B cell (primary cell): ENCODE results near the gene RAP1A. TPM values are rescaled to one million over a fixed set of nuclear protein-coding genes. Genes with fewer than 3 reads are reported as not detected.

Experiments
- ATAC-seq: fragments of 200-7000 bp; cut with Tn5 transposase; one replicate; pipeline ENCODE4 v1.10.0; 2021; ENCODE audit warnings: low read depth, mild to moderate bottlenecking, moderate number of reproducible peaks, moderate library complexity
- CTCF ChIA-PET: fragments of 350-600 bp; sonication (Branson Sonifier 250); formaldehyde crosslinking; loops from one replicate; lab custom pipeline; 2021; ENCODE audit warnings: antibody characterized with exemption, inconsistent platforms; lab: Charles Lee
- POLR2A ChIA-PET: fragments of 350-600 bp; sonication (Branson Sonifier 250); formaldehyde crosslinking; loops from one replicate; lab custom pipeline; 2021; ENCODE audit warnings: antibody characterized with exemption; lab: Charles Lee
- DNase-seq: peaks from one replicate; pipeline ENCODE4 v3.0.0; 2013
- H2AFZ ChIP-seq: 2 replicates; pipeline ENCODE4 v1.6.1; 2012; ENCODE audit warnings: mild to moderate bottlenecking, low read depth, low read length; ENCODE audit not compliant: insufficient read depth, poor library complexity, severe bottlenecking
- H3K27ac ChIP-seq, 2 donors: 1 replicate in 1 of 2; 2 replicates in 1 of 2; pipeline ENCODE4 v1.5.1; 2012 to 2013; ENCODE audit warnings: low read length in 2 of 2, mild to moderate bottlenecking in 2 of 2, moderate library complexity in 1 of 2
- H3K27me3 ChIP-seq, 4 experiments: fragments of 200-600 bp in 1 of 4; sonication (generic) in 1 of 4; replicated peaks in 1 of 4; 1 replicate in 2 of 4; 2 replicates in 2 of 4; pipeline versions ENCODE4 v1.6.1 to v1.7.0; 2013 to 2016; ENCODE audit warnings: low read length in 3 of 4, mild to moderate bottlenecking in 2 of 4, mixed read lengths in 1 of 4, moderate library complexity in 1 of 4; ENCODE audit not compliant: insufficient read depth in 4 of 4, control insufficient read depth in 3 of 4; ENCODE audit errors: control extremely low read depth in 1 of 4
- H3K36me3 ChIP-seq, 2 experiments: replicated peaks in 1 of 2; 1 replicate in 1 of 2; 2 replicates in 1 of 2; pipeline versions ENCODE4 v1.6.1 to v1.7.1; 2013; ENCODE audit warnings: low read length in 1 of 2; ENCODE audit not compliant: insufficient read depth in 2 of 2, control insufficient read depth in 1 of 2; ENCODE audit errors: control extremely low read depth in 1 of 2, extremely low read depth in 1 of 2
- H3K4me1 ChIP-seq, 2 donors: fragments of 200-600 bp in 1 of 2; sonication (generic) in 1 of 2; 1 replicate in 1 of 2; 2 replicates in 1 of 2; pipeline versions ENCODE4 v1.5.1 to v1.6.1; 2013 to 2017; ENCODE audit warnings: low read length in 2 of 2; ENCODE audit not compliant: control insufficient read depth in 2 of 2, insufficient read depth in 2 of 2
- H3K4me2 ChIP-seq: replicated peaks from 2 replicates; pipeline ENCODE3; 2012; ENCODE audit warnings: mild to moderate bottlenecking, low read depth, low read length; ENCODE audit not compliant: poor library complexity, severe bottlenecking
- H3K4me3 ChIP-seq, 5 experiments: fragments of 200-600 bp in 1 of 5; sonication (generic) in 1 of 5; 1 replicate in 3 of 5; 2 replicates in 2 of 5; pipeline versions ENCODE4 v1.5.1 to v1.7.0; 2011 to 2016; ENCODE audit warnings: low read length in 4 of 5, mild to moderate bottlenecking in 4 of 5, low read depth in 2 of 5, control low read depth in 1 of 5, moderate library complexity in 1 of 5; ENCODE audit not compliant: insufficient read depth in 1 of 5; ENCODE audit errors: control extremely low read depth in 1 of 5, extremely low read depth in 1 of 5
- H3K79me2 ChIP-seq: fragments of 200-600 bp; sonication (generic); one replicate; pipeline ENCODE4 v1.6.0; 2016; ENCODE audit warnings: low read length; ENCODE audit not compliant: control insufficient read depth, insufficient read depth
- H3K9ac ChIP-seq: fragments of 200-600 bp; sonication (generic); 2 replicates; pipeline ENCODE4 v1.6.1; 2017; ENCODE audit warnings: mild to moderate bottlenecking, low read length, moderate library complexity
- H3K9me3 ChIP-seq, 3 donors: one replicate each; pipeline versions ENCODE4 v1.6.1 to v1.7.1; 2013; ENCODE audit warnings: low read length in 2 of 3; ENCODE audit not compliant: control insufficient read depth in 2 of 3, insufficient read depth in 1 of 3; ENCODE audit errors: control extremely low read depth in 1 of 3
- H4K20me1 ChIP-seq: 2 replicates; pipeline ENCODE4 v1.6.0; 2012; ENCODE audit warnings: mild to moderate bottlenecking, low read length; ENCODE audit not compliant: insufficient read depth, control insufficient read depth, poor library complexity, severe bottlenecking
- H3K27ac Mint-ChIP-seq: one replicate; pipeline ENCODE4 v1.8.0; 2021; ENCODE audit warnings: mixed read lengths
- H3K27me3 Mint-ChIP-seq: one replicate; pipeline ENCODE4 v1.8.0; 2021; ENCODE audit warnings: mixed read lengths
- H3K4me1 Mint-ChIP-seq: one replicate; pipeline ENCODE4 v1.8.0; 2021; ENCODE audit warnings: mixed read lengths
- H3K4me3 Mint-ChIP-seq: one replicate; pipeline ENCODE4 v1.8.0; 2021; ENCODE audit warnings: mixed read lengths
- H3K9me3 Mint-ChIP-seq: one replicate; pipeline ENCODE4 v1.8.0; 2022; ENCODE audit warnings: mixed read lengths; ENCODE audit not compliant: insufficient read depth
- EZH2 ChIP-seq: IDR thresholded peaks from 2 replicates; pipeline ENCODE4 v1.6.1; 2012; ENCODE audit warnings: borderline replicate concordance, low read depth, mild to moderate bottlenecking, moderate library complexity, low read length; ENCODE audit not compliant: insufficient read depth, poor library complexity, severe bottlenecking
- WGBS: methylation state at CpG from one replicate; pipeline ENCODE4 v1.1.5; 2013; ENCODE audit warnings: missing lambda C conversion rate; ENCODE audit not compliant: insufficient coverage; 5-methylcytosine and 5-hydroxymethylcytosine counted together
- intact Hi-C: fragments of 100-400 bp; cut with micrococcal nuclease; formaldehyde crosslinking; loops from one replicate; pipeline ENCODE4 v1.10.0; 2022
- polyA plus RNA-seq: library from polyadenylated mRNA; depleted of rRNA; stranded (reverse); fragments of >200 nt; gene quantifications from 2 replicates; pipeline ENCODE4 v1.2.3, GENCODE V29; 2012
- total RNA-seq, 2 donors: library from RNA; stranded (reverse); fragments of 120-200 nt in 1 of 2; gene quantifications; 1 replicate in 1 of 2; 2 replicates in 1 of 2; pipeline versions ENCODE4 v1.2.3 to v1.2.4, GENCODE V29; 2013 to 2022
- TF ChIP-seq, protein P1 (sequence below): fragments of 200-600 bp; IDR thresholded peaks from one replicate; pipeline ENCODE4 v1.8.0; 2022; ENCODE audit warnings: antibody characterized with exemption, mild to moderate bottlenecking

The RAP1A gene
- total and polyA plus RNA-seq, 2 donors (not counting 1 experiment from before 2014, with no cell fraction given) = 32.6 to 75.3 TPM

DNA sequence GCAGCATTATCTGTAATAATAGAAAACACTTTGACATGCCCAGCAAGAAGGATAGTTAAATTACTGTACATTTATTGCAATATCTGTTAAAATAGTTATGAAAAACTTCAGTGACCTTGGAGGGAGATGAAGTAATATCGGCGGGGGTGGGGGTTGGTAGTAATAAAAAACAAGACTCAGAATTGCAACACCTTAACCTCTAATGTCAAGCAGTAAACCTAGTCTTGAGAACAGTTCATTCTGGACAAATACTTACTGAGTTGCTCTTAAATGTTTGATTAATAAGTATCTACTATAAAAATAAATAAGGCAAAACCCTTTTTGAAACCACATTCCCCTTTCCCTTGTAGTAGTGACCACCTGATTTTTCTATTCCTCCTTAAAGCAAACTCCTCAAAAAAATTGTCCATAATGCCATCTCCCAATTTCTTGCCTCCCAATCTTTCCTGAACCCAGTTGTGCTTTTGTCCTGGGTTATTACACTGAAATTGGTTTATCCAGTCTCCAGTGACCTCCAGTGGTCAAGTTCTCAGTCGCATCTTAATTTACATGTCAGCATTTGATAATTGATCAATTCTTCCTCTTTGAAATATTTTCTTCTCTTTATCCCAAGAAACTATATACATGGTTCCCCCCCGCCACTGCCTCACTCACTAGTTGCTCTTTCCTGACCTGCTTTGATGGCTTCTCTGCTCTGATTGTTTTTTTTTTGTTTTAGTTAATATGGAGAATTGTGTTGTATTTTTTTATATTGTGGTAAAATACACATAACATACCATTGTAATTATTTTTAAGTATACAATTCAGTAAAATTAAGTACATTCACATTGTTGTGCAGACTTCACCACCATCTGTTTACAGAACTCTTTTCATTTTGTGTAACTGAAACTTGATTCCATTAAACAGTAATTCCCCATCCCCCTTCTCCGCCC lies 36.8 kb downstream of the RAP1A start:
- DNase-seq (peak; percentile 66), ATAC-seq (no peak)
- no peaks in the 10 kb centered on the region for H3K9me3 Mint-ChIP-seq
- CTCF ChIA-PET = interaction anchor here (1.2 to 1.8 kb wide), 3 partner anchors 85 to 148 kb away, joined by 6 to 25 read pairs (median 10); no protein-coding TSS in a partner anchor
- Histone ChIP-seq H2AFZ (no peak overlapping the region), H3K36me3 (no peaks in the 10 kb centered on the region), H3K4me1 (peaks cover 30 to 33% of the 10 kb centered on the region in 2 donors), H3K9me3 (no peaks in the 10 kb centered on the region), H3K79me2 (peaks cover 98% of the 10 kb centered on the region), H3K4me2 (no peak overlapping the region), H3K9ac (no peak overlapping the region), H3K4me3 (no peak overlapping the region), H3K27me3 (no peaks in the 10 kb centered on the region), H3K27ac (no peak overlapping the region), H4K20me1 (peaks cover 58% of the 10 kb centered on the region)
- POLR2A ChIA-PET = interaction anchor here (0.8 kb wide), 1 partner anchor 12 kb away, joined by 5 read pairs; no protein-coding TSS in a partner anchor
- intact Hi-C loops = loop anchor here (1.0 to 10.0 kb wide), 7 partner anchors 36 to 209 kb away; partner anchors contain the start of genes ATP5PB and WDR77
- no peaks in the 10 kb centered on the region for H3K27me3 Mint-ChIP-seq
- H3K27ac Mint-ChIP-seq = no peak overlapping the region
- H3K4me1 Mint-ChIP-seq = peaks cover 37% of the 10 kb centered on the region
- WGBS = 100% methylated on average over 1 of the region's 5 CpGs
- TF ChIP-seq, protein P1, sequence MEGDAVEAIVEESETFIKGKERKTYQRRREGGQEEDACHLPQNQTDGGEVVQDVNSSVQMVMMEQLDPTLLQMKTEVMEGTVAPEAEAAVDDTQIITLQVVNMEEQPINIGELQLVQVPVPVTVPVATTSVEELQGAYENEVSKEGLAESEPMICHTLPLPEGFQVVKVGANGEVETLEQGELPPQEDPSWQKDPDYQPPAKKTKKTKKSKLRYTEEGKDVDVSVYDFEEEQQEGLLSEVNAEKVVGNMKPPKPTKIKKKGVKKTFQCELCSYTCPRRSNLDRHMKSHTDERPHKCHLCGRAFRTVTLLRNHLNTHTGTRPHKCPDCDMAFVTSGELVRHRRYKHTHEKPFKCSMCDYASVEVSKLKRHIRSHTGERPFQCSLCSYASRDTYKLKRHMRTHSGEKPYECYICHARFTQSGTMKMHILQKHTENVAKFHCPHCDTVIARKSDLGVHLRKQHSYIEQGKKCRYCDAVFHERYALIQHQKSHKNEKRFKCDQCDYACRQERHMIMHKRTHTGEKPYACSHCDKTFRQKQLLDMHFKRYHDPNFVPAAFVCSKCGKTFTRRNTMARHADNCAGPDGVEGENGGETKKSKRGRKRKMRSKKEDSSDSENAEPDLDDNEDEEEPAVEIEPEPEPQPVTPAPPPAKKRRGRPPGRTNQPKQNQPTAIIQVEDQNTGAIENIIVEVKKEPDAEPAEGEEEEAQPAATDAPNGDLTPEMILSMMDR = peak; percentile 75
- no peak for TF ChIP-seq EZH2
- H3K4me3 Mint-ChIP-seq = no peak overlapping the region

- ChIA-PET POLR2A (no interaction called here), CTCF (interaction anchor here (0.6 to 3.9 kb wide), 10 partner anchors 45 to 180 kb away, joined by 3 to 27 read pairs (median 3); no protein-coding TSS in a partner anchor)
- Mint-ChIP-seq H3K9me3 (no peaks in the 10 kb centered on the region), H3K27me3 (no peaks in the 10 kb centered on the region), H3K4me1 (peaks cover 40% of the 10 kb centered on the region), H3K4me3 (no peak overlapping the region), H3K27ac (no peak overlapping the region)
- no peak for TF ChIP-seq EZH2
- TF ChIP-seq, protein P1 = no peak
- Histone ChIP-seq H3K9me3 (no peaks in the 10 kb centered on the region), H3K9ac (no peak overlapping the region), H3K4me1 (peaks cover 29 to 33% of the 10 kb centered on the region in 2 donors), H3K27ac (no peak overlapping the region), H2AFZ (no peak overlapping the region), H4K20me1 (peaks cover 64% of the 10 kb centered on the region), H3K4me2 (no peak overlapping the region), H3K36me3 (no peaks in the 10 kb centered on the region), H3K79me2 (peaks cover 99% of the 10 kb centered on the region), H3K4me3 (no peak overlapping the region), H3K27me3 (no peaks in the 10 kb centered on the region)
- no CpG with 5 or more reads among the region's 5 CpGs for WGBS
- ATAC-seq = no peak
- intact Hi-C loops = loop anchor here (5.0 to 10.0 kb wide), 3 partner anchors 101 to 211 kb away; partner anchors contain the start of genes ATP5PB and WDR77
- no peak for DNase-seq
Observed at GRCh38 chr1:111658622-111659021, 39.0 kb downstream of the RAP1A start.
